DMS153 treated with DMSO at 0.1 percent for 48 hours (cell line): ENCODE measurements around the gene METAP1.
"Not testable (repeated sequence)": the region's sequence is repeated elsewhere in the genome, so short reads cannot be mapped to it uniquely, and the experiment has no call there.

Experiments
- DNase-seq: peaks from one replicate; lab custom pipeline; 2025; ENCODE audit not compliant: unreplicated experiment; lab: John Stamatoyannopoulos, UW

Gene METAP1

GRCh38 chr4:98995183-98996055 lies at the start of gene METAP1:
Gene METAP1 (plus strand): TSS chr4:98995721. CDS start chr4:98995754, 33 bp downstream.
- DNase-seq: peak; percentile 89

GRCh38 chr4:98946359-98946758 lies 49.2 kb upstream of the METAP1 start:
- DNase-seq: no peak

- DNase-seq: no peak
These were observed 44.6 kb upstream of the METAP1 start for GRCh38 chr4:98950925-98951324.

GRCh38 chr4:98951710-98952109 lies 43.8 kb upstream of the METAP1 start:
- DNase-seq: no peak

GRCh38 chr4:98955229-98955628 lies 40.3 kb upstream of the METAP1 start:
- no peak for DNase-seq

GRCh38 chr4:98958065-98958464 lies 37.5 kb upstream of the METAP1 start:
- DNase-seq: no peak

GRCh38 chr4:98959411-98959810 lies 36.1 kb upstream of the METAP1 start:
- no peak for DNase-seq

- no peak for DNase-seq
These were observed 33.8 kb upstream of the METAP1 start for GRCh38 chr4:98961770-98962169.

GRCh38 chr4:98963538-98964433 lies 31.7 kb upstream of the METAP1 start:
- DNase-seq: no peak

- no peak for DNase-seq
These were observed 28.6 kb upstream of the METAP1 start for GRCh38 chr4:98966926-98967325.

GRCh38 chr4:98967786-98968329 lies 27.7 kb upstream of the METAP1 start:
- DNase-seq: no peak

GRCh38 chr4:98969878-98970785 lies 25.4 kb upstream of the METAP1 start:
- no peak for DNase-seq

GRCh38 chr4:98976716-98977115 lies 18.8 kb upstream of the METAP1 start:
- DNase-seq: no peak

GRCh38 chr4:98977557-98977956 lies 18.0 kb upstream of the METAP1 start:
- no peak for DNase-seq

GRCh38 chr4:98987720-98988119 lies 7.8 kb upstream of the METAP1 start:
- no peak for DNase-seq

GRCh38 chr4:98992835-98993234 lies 2.7 kb upstream of the METAP1 start:
- DNase-seq: not testable (repeated sequence)

GRCh38 chr4:98993419-98994071 lies 2.0 kb upstream of the METAP1 start:
- DNase-seq: no peak

GRCh38 chr4:98994474-98995182 lies 893 bp upstream of the METAP1 start:
- DNase-seq: no peak

GRCh38 chr4:98996056-98996764 lies 689 bp downstream of the METAP1 start:
- peak; percentile 15 for DNase-seq
